ENCODE results near the gene EXOC4.
"Not testable (repeated sequence)": the region's sequence is repeated elsewhere in the genome, so short reads cannot be mapped to it uniquely, and the experiment has no call there.

EXOC4 gene

DNA sequence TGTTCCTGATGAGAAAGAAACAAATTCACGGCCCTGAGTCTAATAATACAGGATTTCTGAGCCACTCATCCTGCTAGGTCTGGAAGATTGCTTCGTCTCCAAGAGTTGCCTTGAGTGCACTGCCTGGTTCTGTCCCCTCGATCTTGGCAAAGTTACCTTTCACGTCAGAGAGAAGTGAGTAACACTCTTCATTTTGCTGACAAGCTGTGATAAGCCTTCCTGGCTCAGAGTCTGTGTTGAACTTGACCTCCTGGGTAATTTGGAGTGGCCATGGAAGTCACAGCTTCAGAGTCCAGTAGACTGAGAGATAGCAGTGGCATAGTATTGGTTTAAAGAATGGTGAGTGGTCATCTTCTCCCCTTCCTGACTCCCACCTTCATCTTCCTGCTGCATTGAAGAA lies 809.6 kb downstream of the EXOC4 start:
- no peak for DNase-seq

DNA sequence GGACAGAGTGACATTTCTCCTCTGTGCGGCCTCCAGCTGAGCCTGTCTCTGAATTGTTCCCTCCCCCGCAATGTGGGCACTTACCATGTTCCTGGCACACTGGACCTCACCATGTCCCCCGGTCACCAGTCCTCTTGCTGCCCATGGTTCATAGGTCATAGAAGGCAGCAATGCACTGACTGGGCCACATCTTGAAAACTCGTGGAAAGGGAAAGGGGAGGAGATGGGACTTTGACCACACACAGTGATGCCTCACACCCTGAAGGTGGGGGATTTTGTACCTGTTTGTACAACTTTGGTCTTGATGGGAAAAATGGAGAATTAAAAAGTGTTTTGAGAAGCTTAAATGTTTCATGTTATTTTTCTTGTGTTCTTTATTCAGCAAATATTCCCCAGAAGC lies 812.5 kb downstream of the EXOC4 start:
- DNase-seq = no peak

DNA sequence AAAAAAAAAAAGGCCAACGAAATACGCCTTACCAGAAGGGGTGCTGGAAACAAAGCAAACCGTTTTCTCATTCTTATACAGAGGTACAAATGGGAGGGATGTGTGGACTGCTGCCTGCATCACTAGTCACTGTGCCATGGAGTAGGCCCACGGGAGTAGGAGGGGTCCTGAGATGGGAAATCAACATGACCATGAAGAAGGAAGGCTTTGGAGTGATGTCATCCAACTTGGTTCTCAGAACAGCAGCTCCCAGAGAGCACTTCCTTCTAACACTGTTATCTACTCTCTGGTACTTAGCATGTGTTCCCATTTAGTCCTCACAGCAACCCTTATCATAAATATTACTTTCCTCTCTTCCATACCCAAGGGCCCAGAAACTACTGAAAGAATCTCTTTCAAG lies 814.3 kb downstream of the EXOC4 start:
- DNase-seq = no peak

DNA sequence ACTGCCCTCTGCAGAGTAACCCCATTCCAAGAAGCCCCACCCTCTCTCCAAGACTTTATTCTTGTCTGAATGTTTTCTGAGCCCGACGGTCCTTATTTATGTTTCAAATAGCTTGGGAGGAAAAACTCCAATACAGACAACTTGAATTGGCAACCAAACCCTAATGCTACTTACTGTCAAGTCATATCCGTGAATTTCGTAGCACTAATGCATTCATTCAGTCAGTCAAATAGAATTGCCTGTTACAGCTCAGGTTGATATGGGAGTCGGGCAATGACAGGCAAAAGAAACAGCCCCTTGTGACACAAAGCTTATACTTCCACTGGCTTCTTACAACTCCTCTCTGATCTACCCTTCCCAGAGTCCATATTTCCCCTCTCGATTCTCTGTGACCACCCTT lies 815.8 kb downstream of the EXOC4 start:
- DNase-seq = no peak

DNA sequence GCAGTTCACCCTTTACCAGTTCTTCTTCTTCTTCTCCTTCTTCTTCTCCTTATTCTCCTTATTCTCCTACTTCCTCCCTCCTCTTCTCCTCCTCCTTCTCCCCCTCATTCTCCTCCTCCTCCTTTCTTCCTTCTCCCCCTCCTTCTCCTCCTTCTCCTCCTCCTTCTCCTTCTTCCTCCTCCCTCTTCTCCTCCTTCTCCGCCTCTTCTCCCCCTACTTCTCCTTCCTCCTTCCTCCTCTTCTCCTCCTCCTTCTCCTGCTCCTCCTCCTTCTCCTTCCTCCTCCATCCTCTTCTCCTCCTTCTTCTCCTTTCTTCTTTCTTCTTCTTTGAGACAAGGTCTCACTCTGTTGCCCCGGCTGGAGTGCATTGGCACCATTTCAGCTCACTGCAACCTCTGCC lies 816.3 kb downstream of the EXOC4 start:
- no peak for DNase-seq

DNA sequence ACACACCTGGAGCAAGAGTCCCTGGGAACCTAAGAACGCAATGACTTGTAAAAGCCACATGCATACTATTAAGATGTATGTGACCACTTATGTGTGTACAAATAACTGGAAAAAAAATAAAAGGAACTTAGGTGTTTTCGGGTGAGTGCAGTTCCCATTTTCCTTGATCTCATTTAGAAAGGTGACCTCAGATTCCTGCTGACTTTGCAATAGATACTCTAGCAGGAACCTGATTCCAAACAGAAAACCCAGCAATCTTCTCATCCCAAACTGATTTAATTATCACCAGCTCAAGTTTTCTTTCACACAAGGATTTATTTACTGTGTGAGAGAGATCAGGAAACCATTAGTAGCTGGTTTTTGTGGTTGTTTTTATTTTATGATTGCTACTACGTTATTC lies 817.8 kb downstream of the EXOC4 start:
- DNase-seq = no peak

- DNase-seq = no peak
These were observed 818.8 kb downstream of the EXOC4 start for GRCh38 chr7:134071355-134072331.

- no peak for DNase-seq
These were observed 820.4 kb downstream of the EXOC4 start for GRCh38 chr7:134073276-134073675.

GRCh38 chr7:134075799-134076198 lies 822.9 kb downstream of the EXOC4 start:
- DNase-seq = no peak

DNA sequence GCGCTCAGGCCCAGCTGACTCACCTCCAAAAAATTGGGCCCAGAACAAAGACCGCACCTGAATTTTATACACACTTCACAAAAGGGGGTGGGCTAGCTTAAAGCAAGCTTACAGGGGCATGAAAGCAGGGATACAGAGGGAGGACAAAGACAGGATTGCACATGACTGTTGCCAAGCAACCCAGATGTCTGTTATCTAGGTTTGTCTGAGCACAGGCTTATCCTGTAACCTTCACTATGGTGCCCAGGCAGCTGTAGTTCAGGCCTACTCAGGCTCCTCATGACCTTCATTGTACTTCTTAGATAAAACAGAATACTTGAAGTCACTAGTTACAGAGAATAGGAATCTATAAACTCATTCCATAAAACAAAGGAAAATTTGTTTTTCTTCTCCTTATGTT lies 824.7 kb downstream of the EXOC4 start:
- DNase-seq = not testable (repeated sequence)

- DNase-seq = no peak
These were observed 826.1 kb downstream of the EXOC4 start for GRCh38 chr7:134078991-134079390.

- no peak for DNase-seq
These were observed 828.8 kb downstream of the EXOC4 start for GRCh38 chr7:134081695-134082094.

DNA sequence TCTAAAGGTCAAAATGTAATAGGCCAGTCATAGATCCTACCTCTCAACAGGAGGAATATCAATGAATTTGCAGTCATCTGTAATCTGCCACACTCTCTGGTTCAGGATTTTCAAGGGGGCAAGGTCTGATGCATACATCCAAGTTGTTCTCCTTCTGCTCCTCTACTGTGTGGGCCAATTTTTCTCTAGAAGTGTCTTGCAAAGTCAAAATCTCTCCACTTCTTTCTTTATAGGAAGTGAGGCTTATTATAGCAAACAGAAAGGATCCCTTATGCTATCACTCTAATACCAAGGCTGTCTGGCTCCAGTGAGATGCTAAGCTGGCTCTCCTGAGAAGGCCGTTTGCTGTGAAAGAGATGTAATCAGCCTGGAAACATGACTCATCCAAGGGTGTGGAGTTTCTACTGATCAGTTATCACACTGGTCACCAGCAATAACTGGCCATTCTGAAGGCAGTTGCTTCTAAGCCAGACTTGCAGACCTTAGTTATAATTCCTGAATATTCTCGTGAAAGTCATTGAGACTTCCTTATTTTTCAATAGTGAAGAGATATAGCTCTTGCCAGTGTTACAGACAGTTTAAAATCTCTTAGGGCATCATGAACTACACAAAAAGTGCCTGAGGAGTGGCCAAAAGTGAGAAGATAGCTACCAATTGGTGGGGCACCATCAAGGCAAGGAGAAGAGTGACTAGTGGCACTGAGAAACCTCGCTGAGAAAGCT lies 831.0 kb downstream of the EXOC4 start:
- DNase-seq = no peak

- no peak for DNase-seq
These were observed 831.7 kb downstream of the EXOC4 start for GRCh38 chr7:134084488-134085144.

- no peak for DNase-seq
These were observed 832.4 kb downstream of the EXOC4 start for GRCh38 chr7:134085311-134085710.

- no peak for DNase-seq
These were observed 834.3 kb downstream of the EXOC4 start for GRCh38 chr7:134086998-134087735.

- DNase-seq = no peak
These were observed 835.3 kb downstream of the EXOC4 start for GRCh38 chr7:134088199-134088598.

DNA sequence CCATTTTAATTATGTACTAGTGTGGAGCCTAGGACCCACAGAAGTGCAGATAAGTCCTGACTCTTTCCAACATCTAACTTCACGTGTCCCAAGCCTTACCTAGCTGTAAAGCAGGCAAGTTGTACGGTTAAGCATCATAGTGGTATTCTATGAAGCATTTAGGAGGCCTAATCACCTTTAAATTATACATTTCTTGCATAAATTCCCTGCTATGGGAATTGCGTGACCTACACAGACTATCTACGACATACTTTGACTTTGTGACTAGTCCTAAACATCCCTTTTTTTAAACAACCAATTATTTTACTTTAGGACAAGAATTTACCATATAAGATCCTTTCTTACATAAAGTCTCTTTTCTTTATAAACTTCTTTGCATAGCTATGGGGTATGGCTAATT lies 836.6 kb downstream of the EXOC4 start:
- DNase-seq = no peak

DNA sequence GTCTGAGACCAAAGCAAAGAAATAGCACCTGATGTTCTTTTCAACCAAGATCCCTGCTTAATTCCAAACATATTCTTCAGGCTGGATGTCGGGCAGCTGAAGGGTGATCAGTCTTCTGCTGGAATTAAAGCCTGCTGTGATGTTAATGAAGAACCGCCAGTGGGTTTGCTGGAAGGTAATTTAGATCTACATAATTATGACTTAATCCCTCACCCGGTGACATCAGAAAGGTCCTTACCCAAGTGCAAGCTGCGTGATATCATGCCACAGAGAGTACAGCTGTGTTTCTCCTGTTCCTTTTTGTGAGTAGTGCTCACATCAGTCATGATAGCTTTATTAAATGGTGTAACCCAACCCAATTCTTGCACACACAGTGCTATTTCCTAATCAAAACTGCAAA lies 845.2 kb downstream of the EXOC4 start:
- no peak for DNase-seq

- no peak for DNase-seq
These were observed 848.8 kb downstream of the EXOC4 start for GRCh38 chr7:134101716-134102115.

- no peak for DNase-seq
These were observed 851.3 kb downstream of the EXOC4 start for GRCh38 chr7:134104166-134104565.

DNA sequence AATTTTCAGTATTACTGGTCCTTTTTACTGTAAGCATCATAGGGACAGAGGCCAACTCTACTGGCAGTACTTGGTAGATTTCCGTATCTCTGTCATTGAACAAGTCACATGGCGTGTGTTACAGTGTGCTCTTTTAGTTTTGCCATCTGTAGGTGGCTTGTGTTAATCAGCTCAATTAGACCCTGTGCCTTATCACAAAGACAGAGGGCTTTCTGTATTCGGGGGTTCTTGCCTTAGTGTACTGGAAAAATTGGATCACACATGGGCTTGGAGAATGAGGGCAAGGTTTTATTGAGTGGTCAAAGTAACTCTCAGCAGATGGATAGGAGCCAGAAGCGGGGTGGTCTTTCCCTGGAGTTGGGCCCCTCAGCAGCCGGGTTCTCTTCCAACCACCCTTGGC lies 853.0 kb downstream of the EXOC4 start:
- no peak for DNase-seq

- no peak for DNase-seq
These were observed 855.9 kb downstream of the EXOC4 start for GRCh38 chr7:134108802-134109201.
